Forelimb muscle (tissue), 1 donor: ENCODE measurements around the gene NCKIPSD. TPM values are rescaled to one million over a fixed set of nuclear protein-coding genes. Genes with fewer than 3 reads are reported as not detected.

Source experiments
- DNase-seq: peaks from one replicate; pipeline ENCODE4 v3.0.0-alpha.2; 2013; ENCODE audit warnings: low read depth
- polyA plus RNA-seq: library from polyadenylated mRNA; unstranded; fragments of 120-200 nt; gene quantifications from one replicate; pipeline ENCODE4 v1.2.1, GENCODE V29; 2013; ENCODE audit not compliant: insufficient read length

NCKIPSD gene
- polyA plus RNA-seq, 1 donor, result 8.1 TPM

GRCh38 chr3:48623851-48624547 is 61.7 kb downstream of the NCKIPSD start:
- no peak for DNase-seq

Other genes with a start within 250 kb of the NCKIPSD start
- 11.0 TPM for gene CCDC51, start 245.8 kb downstream of the NCKIPSD start, polyA plus RNA-seq
- gene TMA7, start 245.7 kb downstream of the NCKIPSD start, polyA plus RNA-seq, result 160 TPM
- 7.3 TPM for gene ATRIP, start 239.2 kb downstream of the NCKIPSD start, polyA plus RNA-seq
- gene SHISA5, start 181.7 kb downstream of the NCKIPSD start, polyA plus RNA-seq, result 58.4 TPM
- 5.1 TPM for gene PFKFB4, start 129.1 kb downstream of the NCKIPSD start, polyA plus RNA-seq
- gene UCN2, start 122.1 kb downstream of the NCKIPSD start, polyA plus RNA-seq, result 0.19 TPM
- 6.4 TPM for gene COL7A1, start 90.6 kb downstream of the NCKIPSD start, polyA plus RNA-seq
- gene UQCRC1, start 76.3 kb downstream of the NCKIPSD start, polyA plus RNA-seq, result 204 TPM
- gene TMEM89, start 64.1 kb downstream of the NCKIPSD start, polyA plus RNA-seq, result not detected
- 8.9 TPM for gene SLC26A6, start 50.5 kb downstream of the NCKIPSD start, polyA plus RNA-seq
- 0.35 TPM for gene CELSR3, start 23.0 kb downstream of the NCKIPSD start, polyA plus RNA-seq
- gene IP6K2, start 31.3 kb upstream of the NCKIPSD start, polyA plus RNA-seq, result 81.6 TPM
- 41.3 TPM for gene PRKAR2A, start 162.0 kb upstream of the NCKIPSD start, polyA plus RNA-seq
- gene SLC25A20, start 213.0 kb upstream of the NCKIPSD start, polyA plus RNA-seq, result 19.0 TPM
- 63.2 TPM for gene ARIH2, start 232.9 kb upstream of the NCKIPSD start, polyA plus RNA-seq